ENCODE measurements around the gene SPATA31D1.
"Not testable (repeated sequence)": the region's sequence is repeated elsewhere in the genome, so short reads cannot be mapped to it uniquely, and the experiment has no call there.

DNA sequence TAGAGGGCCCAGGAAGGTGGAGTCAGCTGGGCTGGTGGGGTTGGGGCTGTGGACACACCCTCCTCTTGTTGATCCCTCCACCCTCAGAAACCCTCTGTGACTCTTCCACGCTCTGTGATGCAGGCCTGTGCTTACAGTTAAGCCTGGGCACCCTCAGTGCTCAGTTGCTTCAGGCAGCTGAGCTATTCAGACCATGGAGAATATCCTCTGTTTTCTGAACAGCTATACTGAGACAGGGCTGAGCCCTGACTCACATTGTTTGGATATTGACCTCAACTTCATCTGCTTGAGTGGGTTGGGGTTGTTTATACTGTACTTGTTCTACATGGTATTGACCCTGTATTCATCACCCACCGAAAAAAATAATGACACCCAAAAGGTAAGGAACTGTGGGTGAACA is 45.2 kb upstream of the SPATA31D1 start, which contains the start of gene SPATA31D3:
- not testable (repeated sequence) for TF ChIP-seq POLR2AphosphoS5 (IDR thresholded peaks at IDR 0.05); EP300 (conservative IDR thresholded peaks at IDR 0.05; ENCODE audit: poor library complexity, severe bottlenecking)

Measured in neural cell (in vitro differentiated cells).